T-helper 2 cell treated with Interferon-gamma antibody and Interleukin-4, amounts not matched to agents 5 μg/mL and 100 μg/mL, for 36 hours (primary cell): ENCODE measurements around the gene INF2.

Experiments
- DNase-seq: peaks from one replicate; pipeline ENCODE4 v3.0.0; 2021; ENCODE audit warnings: low spot score
- H3K27ac Mint-ChIP-seq: one replicate; pipeline ENCODE4 v1.8.0; 2021; ENCODE audit warnings: mild to moderate bottlenecking, mixed read lengths
- H3K27me3 Mint-ChIP-seq: one replicate; pipeline ENCODE4 v1.8.0; 2021; ENCODE audit warnings: low read depth, mixed read lengths
- H3K36me3 Mint-ChIP-seq: one replicate; pipeline ENCODE4 v1.8.0; 2021; ENCODE audit warnings: low read depth, mixed read lengths
- H3K4me1 Mint-ChIP-seq: one replicate; pipeline ENCODE4 v1.8.0; 2021; ENCODE audit warnings: low read depth, mixed read lengths
- H3K4me3 Mint-ChIP-seq: one replicate; pipeline ENCODE4 v1.8.0; 2022; ENCODE audit warnings: mild to moderate bottlenecking, moderate library complexity, mixed read lengths
- H3K9me3 Mint-ChIP-seq: one replicate; pipeline ENCODE4 v1.8.0; 2021; ENCODE audit warnings: mixed read lengths

The INF2 gene

DNA sequence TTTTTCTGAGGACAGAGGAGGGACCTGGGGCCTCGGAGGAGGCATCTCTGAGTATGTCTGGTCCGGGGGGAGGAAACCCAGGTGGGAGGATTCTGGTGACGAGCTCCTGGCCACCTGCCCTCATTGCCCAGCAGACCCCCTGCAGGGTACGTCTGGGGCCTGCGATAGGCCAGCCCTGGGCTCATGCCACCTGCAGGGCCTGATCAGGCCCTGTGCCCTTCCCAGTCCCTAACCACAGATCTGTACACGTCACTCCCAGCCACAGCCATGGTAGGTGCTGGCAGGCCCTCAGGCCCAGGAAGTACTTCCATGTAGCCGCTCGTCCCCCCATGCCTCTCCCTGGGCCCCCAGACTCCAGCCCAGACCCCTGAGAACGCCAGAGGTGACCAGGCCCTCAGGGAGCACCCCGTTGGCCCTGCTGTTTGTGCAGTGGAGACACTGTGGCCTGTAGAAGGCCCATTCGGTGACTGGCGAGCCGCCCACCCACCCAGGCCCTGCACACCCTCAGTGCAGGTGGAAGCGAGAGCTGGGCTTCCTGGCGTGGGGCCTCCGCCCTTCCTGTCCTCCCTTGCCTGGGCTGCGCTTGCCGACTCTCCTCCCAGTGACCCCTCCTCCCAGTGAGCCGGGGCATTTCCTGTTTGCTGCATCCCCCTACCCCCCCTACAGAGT, 5.7 kb downstream of the INF2 start:
- no peaks in the 10 kb centered on the region for H3K9me3 Mint-ChIP-seq
- peak; percentile 38 for DNase-seq
- peak overlapping the region; percentile 90 for H3K27ac Mint-ChIP-seq
- peaks cover 37% of the 10 kb centered on the region for H3K4me1 Mint-ChIP-seq
- H3K36me3 Mint-ChIP-seq, result peaks cover 27% of the 10 kb centered on the region
- peak overlapping the region; percentile 70 for H3K4me3 Mint-ChIP-seq
- no peaks in the 10 kb centered on the region for H3K27me3 Mint-ChIP-seq

DNA sequence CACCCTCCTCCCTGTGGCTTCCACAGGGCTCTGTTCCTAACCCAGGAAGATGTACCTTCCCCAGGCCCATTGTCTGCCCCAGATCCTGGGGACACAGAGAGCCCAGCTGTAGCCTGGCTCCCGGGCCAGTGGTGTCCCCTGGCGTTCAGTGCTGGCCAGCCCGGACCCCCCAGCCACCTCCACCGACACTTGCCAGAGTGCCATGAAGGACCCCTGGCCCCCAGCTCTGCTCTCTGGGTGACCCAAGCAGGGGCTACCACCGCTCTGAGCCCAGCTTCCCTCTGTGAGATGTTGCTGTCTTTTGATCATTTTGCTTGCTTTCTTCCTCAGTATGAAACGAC, 6.2 kb downstream of the INF2 start:
- Mint-ChIP-seq H3K9me3 (no peaks in the 10 kb centered on the region), H3K4me3 (peak overlapping the region; percentile 70), H3K36me3 (peaks cover 26% of the 10 kb centered on the region), H3K27me3 (no peaks in the 10 kb centered on the region), H3K4me1 (peaks cover 36% of the 10 kb centered on the region), H3K27ac (peak overlapping the region; percentile 90)
- DNase-seq, result no peak

DNA sequence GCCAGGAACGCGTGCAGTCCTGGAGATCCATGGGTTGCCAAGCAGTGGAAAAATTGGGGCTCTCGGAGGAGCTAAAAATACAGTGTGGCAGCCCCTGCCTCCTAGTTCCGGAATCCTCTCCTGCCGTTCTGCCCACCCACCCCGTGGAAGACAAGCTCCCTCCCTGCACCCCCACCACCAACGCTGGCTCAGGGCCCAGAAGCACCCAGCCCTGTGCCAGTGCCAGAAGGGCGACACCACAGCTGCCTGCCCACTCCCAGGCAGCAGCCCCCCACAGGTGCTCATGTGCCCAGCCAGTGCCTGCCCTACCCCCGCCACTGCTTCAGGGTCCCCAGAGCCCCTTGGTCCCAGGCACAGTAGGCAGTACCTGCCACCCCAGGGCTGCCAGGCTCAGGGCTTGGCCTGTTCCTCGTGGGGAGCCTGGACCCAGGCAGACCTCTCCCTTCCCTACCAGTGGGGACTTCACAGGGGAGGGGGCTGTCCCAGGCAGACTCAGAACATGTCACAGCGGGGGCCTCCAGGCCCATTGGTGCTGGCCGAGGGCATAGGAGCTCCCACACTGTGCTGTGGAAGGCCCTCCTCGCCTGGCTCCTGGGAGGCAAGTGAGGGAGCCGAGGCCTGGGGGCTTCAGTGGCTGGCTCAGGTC, 7.4 kb downstream of the INF2 start:
- peaks cover 19% of the 10 kb centered on the region for H3K36me3 Mint-ChIP-seq
- no peak overlapping the region for H3K4me3 Mint-ChIP-seq
- no peak for DNase-seq
- peak overlapping the region; percentile 90 for H3K27ac Mint-ChIP-seq
- H3K27me3 Mint-ChIP-seq, result no peaks in the 10 kb centered on the region
- no peaks in the 10 kb centered on the region for H3K9me3 Mint-ChIP-seq
- peaks cover 27% of the 10 kb centered on the region for H3K4me1 Mint-ChIP-seq

DNA sequence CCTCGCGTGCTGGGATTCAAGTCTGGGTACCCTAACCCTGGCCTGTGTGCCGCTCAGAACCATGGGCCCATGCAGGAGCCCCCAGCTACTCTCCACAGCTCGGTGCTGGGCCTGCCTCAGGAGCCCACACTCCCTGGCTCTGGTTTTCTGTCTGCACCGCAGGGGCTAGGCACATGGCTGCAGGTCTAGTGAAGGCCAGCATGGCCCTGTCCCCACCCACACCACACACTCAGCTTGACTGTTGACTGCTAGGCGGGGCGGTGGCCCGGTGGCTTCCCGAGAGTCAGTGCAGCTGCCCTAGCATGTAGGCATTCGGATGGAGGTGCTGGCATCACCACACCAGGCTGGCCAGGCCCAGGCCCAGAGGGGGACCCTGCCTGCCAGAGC, 7.9 kb downstream of the INF2 start:
- peaks cover 19% of the 10 kb centered on the region for H3K36me3 Mint-ChIP-seq
- no peak overlapping the region for H3K27ac Mint-ChIP-seq
- no peaks in the 10 kb centered on the region for H3K27me3 Mint-ChIP-seq
- no peaks in the 10 kb centered on the region for H3K9me3 Mint-ChIP-seq
- no peak overlapping the region for H3K4me3 Mint-ChIP-seq
- no peak for DNase-seq
- H3K4me1 Mint-ChIP-seq, result peaks cover 27% of the 10 kb centered on the region

DNA sequence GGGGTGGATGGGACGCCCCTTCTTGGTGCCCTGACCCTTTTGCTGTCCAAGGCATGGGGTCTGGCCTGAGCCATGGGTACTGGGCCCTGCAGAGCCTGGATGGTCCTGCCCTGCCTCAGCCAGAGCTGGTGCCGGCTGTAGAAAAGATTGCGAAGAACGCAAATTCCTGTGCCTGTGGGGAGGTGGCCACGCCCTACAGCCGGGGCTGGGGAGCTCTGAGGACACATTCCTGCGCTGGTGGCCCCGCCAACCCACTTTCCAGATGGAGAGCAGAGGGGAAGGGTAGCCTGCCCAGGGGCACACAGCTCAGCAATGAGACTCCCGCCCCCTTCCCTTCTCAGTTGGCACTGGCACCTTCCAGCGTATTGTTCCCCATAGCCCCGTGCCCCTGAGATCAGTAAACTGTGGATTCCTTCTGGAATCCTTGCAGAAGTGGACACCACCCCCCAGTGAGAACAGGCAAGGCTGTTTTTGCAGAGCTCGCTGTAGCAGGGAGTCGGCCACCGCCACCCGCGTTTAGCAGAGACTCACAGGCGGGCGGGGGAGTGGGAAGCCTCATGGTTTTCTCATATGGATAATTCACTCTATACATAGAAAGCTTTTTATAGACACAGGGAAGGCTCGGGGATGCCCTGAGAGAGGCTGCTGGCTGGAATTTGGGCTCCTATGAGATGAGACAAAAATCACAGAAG, 8.6 kb downstream of the INF2 start:
- H3K27ac Mint-ChIP-seq, result peak overlapping the region; percentile 26
- no peaks in the 10 kb centered on the region for H3K9me3 Mint-ChIP-seq
- H3K4me1 Mint-ChIP-seq, result peaks cover 27% of the 10 kb centered on the region
- H3K27me3 Mint-ChIP-seq, result no peaks in the 10 kb centered on the region
- DNase-seq, result no peak
- no peak overlapping the region for H3K4me3 Mint-ChIP-seq
- H3K36me3 Mint-ChIP-seq, result peaks cover 19% of the 10 kb centered on the region

DNA sequence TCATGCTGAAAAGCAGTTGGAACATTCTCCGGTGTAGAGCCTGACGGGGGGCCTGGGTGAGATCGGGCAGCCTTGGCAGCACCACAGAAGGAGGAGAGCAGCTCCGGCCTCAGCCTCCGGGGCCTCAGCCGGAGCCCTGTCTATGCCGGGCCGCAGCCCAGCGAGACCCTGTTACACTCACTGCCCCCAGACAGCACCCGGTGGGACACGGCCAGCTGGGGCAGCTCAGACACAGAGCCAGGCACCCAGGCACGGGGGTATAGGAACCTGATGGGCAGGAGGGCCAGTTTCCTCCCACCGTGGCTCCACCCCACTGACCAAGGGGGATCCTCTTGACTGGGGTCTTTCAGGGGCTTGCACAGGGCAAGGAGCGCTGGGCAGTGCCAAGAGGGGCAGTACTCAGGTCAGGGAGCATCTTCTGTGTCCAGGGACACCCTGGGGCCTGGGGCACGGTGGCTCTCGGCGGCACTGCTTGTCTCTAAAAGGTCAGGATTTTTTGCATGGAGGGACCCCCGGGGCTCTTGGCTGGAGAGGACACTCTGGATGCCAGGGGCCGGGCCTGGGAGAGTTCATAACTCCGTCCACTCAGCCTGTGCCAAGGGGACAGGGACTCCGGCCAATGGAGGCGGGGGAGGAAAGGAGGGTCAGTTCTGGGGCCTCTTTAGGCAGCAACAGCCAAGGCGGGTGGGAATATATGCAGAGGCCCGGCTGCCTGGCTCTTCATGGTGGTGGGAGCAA, 9.4 kb downstream of the INF2 start:
- Mint-ChIP-seq H3K36me3 (peaks cover 23% of the 10 kb centered on the region), H3K27me3 (no peaks in the 10 kb centered on the region), H3K4me3 (no peak overlapping the region), H3K27ac (peak overlapping the region; percentile 26), H3K4me1 (peaks cover 25% of the 10 kb centered on the region), H3K9me3 (no peaks in the 10 kb centered on the region)
- no peak for DNase-seq

DNA sequence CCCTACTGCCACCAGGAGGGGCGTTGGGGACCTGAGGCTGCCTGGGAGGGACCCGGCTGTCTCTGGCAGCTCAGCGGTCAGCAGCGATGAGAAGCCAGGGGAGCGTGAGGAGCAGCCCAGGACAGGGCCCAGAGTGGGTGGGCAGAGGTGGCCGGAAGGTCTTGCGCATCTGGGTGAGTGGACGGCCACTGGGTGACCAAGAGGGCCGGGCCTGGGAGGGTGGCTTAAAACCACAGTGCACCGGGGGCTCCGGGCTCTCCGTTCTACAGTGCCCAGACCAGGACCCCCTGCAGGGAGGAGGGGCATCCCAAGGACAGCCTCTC, 10.0 kb downstream of the INF2 start:
- H3K4me3 Mint-ChIP-seq, result no peak overlapping the region
- H3K9me3 Mint-ChIP-seq, result no peaks in the 10 kb centered on the region
- no peak for DNase-seq
- no peaks in the 10 kb centered on the region for H3K27me3 Mint-ChIP-seq
- H3K27ac Mint-ChIP-seq, result no peak overlapping the region
- H3K36me3 Mint-ChIP-seq, result peaks cover 26% of the 10 kb centered on the region
- H3K4me1 Mint-ChIP-seq, result peaks cover 22% of the 10 kb centered on the region

DNA sequence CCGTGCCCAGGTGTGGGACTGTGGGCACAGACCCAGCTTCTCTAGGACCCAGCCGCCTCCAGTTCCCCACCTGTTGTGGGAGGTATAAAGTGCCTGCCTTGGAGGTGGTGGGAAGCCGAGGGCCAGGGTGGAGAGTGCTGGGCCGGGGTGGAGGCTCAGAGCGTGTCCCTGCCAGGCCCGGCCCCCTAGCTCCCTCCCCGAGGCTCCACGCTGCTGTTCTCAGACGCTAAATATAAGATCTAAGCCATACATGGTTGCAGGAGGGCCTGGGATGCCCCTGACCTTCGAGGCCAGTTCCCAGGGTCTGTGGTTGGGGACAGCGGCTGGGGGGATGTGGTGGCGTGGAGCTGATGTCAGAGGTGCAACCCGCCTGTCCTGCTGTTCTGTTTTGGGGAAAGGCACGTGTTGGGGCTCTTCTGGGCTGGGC, 10.8 kb downstream of the INF2 start:
- Mint-ChIP-seq H3K27me3 (no peaks in the 10 kb centered on the region), H3K27ac (peak overlapping the region; percentile 49), H3K36me3 (peaks cover 23% of the 10 kb centered on the region), H3K4me1 (peaks cover 15% of the 10 kb centered on the region), H3K9me3 (no peaks in the 10 kb centered on the region), H3K4me3 (no peak overlapping the region)
- DNase-seq, result no peak

DNA sequence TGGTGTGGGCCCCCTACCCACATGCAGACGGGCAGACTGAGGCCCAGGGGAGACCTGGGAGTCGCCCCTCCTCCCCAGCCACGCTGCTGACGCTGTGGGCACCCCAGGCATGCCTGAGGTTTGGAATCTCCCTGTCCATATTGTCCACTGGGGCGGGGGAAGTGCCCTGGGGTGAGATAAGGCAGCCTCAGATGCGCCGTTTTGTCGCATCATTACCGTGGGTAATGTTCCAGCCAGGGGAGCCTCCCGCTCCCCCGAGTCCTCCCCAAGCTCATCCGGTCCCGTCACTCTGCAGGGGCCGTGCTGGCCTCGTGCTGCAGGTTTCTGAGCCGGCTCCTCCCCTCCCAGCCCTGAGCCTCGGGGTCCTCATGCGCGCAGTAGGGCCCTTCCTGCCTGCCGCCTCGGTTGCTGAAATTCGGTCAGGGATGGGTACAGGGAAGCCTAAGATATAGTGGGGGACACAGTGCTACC, 11.4 kb downstream of the INF2 start:
- no peaks in the 10 kb centered on the region for H3K9me3 Mint-ChIP-seq
- no peak for DNase-seq
- no peak overlapping the region for H3K27ac Mint-ChIP-seq
- no peaks in the 10 kb centered on the region for H3K27me3 Mint-ChIP-seq
- H3K36me3 Mint-ChIP-seq, result peaks cover 20% of the 10 kb centered on the region
- peaks cover 12% of the 10 kb centered on the region for H3K4me1 Mint-ChIP-seq
- H3K4me3 Mint-ChIP-seq, result no peak overlapping the region

DNA sequence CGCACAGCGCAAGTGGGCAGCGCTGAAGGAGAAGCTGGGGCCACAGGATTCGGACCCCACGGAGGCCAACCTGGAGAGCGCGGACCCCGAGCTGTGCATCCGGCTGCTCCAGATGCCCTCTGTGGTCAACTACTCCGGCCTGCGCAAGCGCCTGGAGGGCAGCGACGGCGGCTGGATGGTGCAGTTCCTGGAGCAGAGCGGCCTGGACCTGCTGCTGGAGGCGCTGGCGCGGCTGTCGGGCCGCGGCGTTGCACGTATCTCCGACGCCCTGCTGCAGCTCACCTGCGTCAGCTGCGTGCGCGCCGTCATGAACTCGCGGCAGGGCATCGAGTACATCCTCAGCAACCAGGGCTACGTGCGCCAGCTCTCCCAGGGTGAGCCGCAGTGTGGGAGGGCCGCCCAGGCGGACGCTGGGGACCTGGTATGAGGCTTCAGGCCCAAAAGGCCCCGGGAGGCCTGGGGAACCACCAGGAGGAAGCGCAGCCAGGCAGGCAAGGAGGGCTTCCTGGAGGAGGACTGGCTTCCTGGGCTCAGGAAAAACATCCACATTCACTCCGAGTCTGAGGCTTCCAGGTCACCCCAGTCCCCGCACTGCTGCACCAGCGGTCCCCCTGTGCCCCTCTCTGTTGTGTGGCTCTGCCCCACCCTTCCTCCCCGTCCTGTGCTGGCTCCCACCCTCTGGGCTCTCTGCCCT, 12.1 kb downstream of the INF2 start:
- peaks cover 18% of the 10 kb centered on the region for H3K36me3 Mint-ChIP-seq
- DNase-seq, result no peak
- H3K27ac Mint-ChIP-seq, result no peak overlapping the region
- H3K27me3 Mint-ChIP-seq, result no peaks in the 10 kb centered on the region
- H3K4me1 Mint-ChIP-seq, result peaks cover 7% of the 10 kb centered on the region
- H3K9me3 Mint-ChIP-seq, result no peaks in the 10 kb centered on the region
- no peak overlapping the region for H3K4me3 Mint-ChIP-seq

DNA sequence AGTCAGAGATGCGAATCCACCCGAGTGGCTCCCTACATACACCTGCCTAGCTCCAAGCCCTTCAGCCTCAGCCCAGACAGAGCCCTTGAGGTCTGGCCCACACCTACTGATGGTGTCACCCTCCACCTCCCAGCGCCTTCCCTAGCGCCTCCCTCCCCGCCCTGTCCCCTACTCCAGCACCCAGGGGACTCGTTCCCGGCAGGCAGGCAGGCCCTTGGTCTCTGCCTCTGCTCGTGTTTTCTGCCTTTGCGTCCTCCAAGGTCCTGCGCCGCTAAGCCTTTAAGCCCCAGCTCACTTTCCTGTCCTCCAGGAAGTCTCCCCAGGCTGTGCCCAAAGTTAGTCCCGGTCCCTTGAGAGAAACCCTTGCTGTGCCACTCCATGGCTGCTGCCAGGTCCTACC, 12.7 kb downstream of the INF2 start:
- no peak overlapping the region for H3K4me3 Mint-ChIP-seq

DNA sequence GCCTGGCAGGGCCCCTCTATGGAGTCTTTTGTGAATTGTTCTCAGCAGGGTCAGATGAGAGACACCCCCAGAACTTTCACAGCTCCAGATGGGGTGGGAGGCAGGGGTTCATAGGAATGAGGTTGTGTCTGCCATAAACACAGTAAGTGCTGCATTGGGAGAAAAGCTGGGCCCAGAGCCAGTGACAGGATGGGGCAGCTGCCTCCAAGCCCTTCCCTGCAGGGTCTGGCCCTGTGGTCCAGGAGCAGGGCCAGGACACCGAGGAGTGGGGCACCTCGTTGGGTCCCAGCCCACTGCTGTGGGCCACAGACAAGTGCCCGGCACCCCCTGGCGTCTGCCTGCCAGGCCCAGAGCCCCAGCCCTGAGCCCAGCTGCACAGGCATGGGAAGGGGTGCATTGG, 13.3 kb downstream of the INF2 start:
- Mint-ChIP-seq H3K36me3 (peaks cover 18% of the 10 kb centered on the region), H3K27ac (no peak overlapping the region), H3K4me1 (peaks cover 4% of the 10 kb centered on the region), H3K4me3 (no peak overlapping the region), H3K9me3 (no peaks in the 10 kb centered on the region), H3K27me3 (no peaks in the 10 kb centered on the region)
- DNase-seq, result no peak

More for the DNA sequence above, 12.7 kb downstream of the INF2 start:
- no peak for DNase-seq
- Mint-ChIP-seq H3K36me3 (peaks cover 18% of the 10 kb centered on the region), H3K27ac (no peak overlapping the region), H3K9me3 (no peaks in the 10 kb centered on the region), H3K4me1 (peaks cover 7% of the 10 kb centered on the region), H3K27me3 (no peaks in the 10 kb centered on the region)

DNA sequence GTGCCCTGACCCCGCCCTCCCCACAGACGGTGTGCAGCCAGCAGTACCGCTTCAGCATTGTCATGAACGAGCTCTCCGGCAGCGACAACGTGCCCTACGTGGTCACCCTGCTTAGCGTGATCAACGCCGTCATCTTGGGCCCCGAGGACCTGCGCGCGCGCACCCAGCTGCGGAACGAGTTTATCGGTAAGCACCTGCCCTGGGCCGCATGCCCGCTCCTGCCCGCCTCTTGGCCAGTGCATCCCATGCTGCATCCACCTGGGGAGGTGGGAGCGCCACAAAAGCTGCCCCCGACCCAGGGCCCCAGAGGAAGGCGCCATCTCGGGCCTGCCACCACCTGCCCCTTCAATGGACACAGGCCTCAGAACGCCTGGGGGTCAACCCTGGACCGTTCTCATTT, 13.9 kb downstream of the INF2 start:
- no peak for DNase-seq
- Mint-ChIP-seq H3K4me1 (peaks cover 2% of the 10 kb centered on the region), H3K27ac (no peak overlapping the region), H3K4me3 (no peak overlapping the region), H3K9me3 (no peaks in the 10 kb centered on the region), H3K36me3 (peaks cover 17% of the 10 kb centered on the region), H3K27me3 (no peaks in the 10 kb centered on the region)
